ENCODE data around the gene GPR35. TPM values are rescaled to one million over a fixed set of nuclear protein-coding genes. Genes with fewer than 3 reads are reported as not detected.
A peak's percentile ranks its signal among the peaks of the same experiment; 100 is the strongest.

GPR35 gene
- total and polyA plus RNA-seq, 2 of the 13 experiments (the other 11 are each of a cell fraction or from before 2014, with no cell fraction given) = 27.1 to 44.2 TPM

- BruUV-seq (replicated peaks) = no TSS peak
- intact Hi-C loops (cut with micrococcal nuclease; ENCODE audit: unreplicated experiment) = loop anchor here (10.0 kb wide), 1 partner anchor 234 kb away; no protein-coding TSS in a partner anchor
- peak overlapping the region; percentile 16 for H3K27ac ChIP-seq (ENCODE audit: extremely low read length, insufficient read depth, low read length)
- 73% methylated on average over 16 of the region's 20 CpGs for WGBS (ENCODE audit: low lambda C conversion rate)
- peaks cover 59% of the 10 kb centered on the region for H3K4me1 ChIP-seq (ENCODE audit: insufficient read depth, low read length)
- POLR2A ChIA-PET = interaction anchor here (9.7 kb wide), 1 partner anchor 14 kb away, joined by 147 read pairs; the partner anchor contains the start of gene CAPN10
- no peak overlapping the region for H2AFZ ChIP-seq (ENCODE audit: low read length)
- no peak overlapping the region for H3K4me2 ChIP-seq (ENCODE audit: low read depth, low read length)
- H3K9me3 ChIP-seq (ENCODE audit: low read length) = no peaks in the 10 kb centered on the region
- CTCF ChIA-PET (ENCODE audit: low intra/inter-chr PET ratio, low total read pairs) = no interaction called here
- no peaks in the 10 kb centered on the region for H4K20me1 ChIP-seq (ENCODE audit: insufficient read depth, low read length)
- no peak overlapping the region for H3K4me3 ChIP-seq (replicated peaks in 1 of 3; ENCODE audit: insufficient read depth in 1 of 3, low read depth in 2 of 3, low read length in 3 of 3)
- H3K36me3 ChIP-seq (replicated peaks in 1 of 2; ENCODE audit: control insufficient read depth in 1 of 2, insufficient read depth in 2 of 2, low read length in 2 of 2) = peaks cover 4 to 8% of the 10 kb centered on the region in 2 experiments; a peak in 2 of 5 replicates
- no peak overlapping the region for H3K9ac ChIP-seq (ENCODE audit: insufficient read depth, low read depth, low read length)
- in situ Hi-C loops (cut with HindIII; ENCODE audit: extremely low pct_ligation_motif_present, low pct_unique_long_range_greater_than_20kb) = no loop called here
- peak; percentile 29 for DNase-seq (ENCODE audit: low spot score)
- ATAC-seq = no peak
- H3K79me2 ChIP-seq (ENCODE audit: insufficient read depth, low read length) = peaks cover 10% of the 10 kb centered on the region
- H3K27me3 ChIP-seq (ENCODE audit: control insufficient read depth in 1 of 2, insufficient read depth in 2 of 2, low read length in 2 of 2) = no peaks in the 10 kb centered on the region
- FAIRE-seq = no peak
- TF ChIP-seq ZBTB33 (CRISPR knock-in tag; IDR thresholded peaks at IDR 0.05) (0 out of 2 replicates have a peak, but pooled peaks have one; percentile 23), ZFY (CRISPR knock-in tag; IDR thresholded peaks at IDR 0.05) (peak; percentile 46; the same call in 1 of the 2 replicates), TBX3 (IDR thresholded peaks at IDR 0.05; ENCODE audit: borderline replicate concordance) (no peak), IRF9 (CRISPR knock-in tag; IDR thresholded peaks at IDR 0.05; ENCODE audit: borderline replicate concordance) (0 out of 2 replicates have a peak, but pooled peaks have one; percentile 30), SNAI1 (CRISPR knock-in tag; IDR thresholded peaks at IDR 0.05; ENCODE audit: borderline replicate concordance) (no peak), MXI1 (IDR thresholded peaks at IDR 0.05; ENCODE audit: borderline replicate concordance, low read depth, low read length) (no peak), MLXIP (CRISPR knock-in tag; IDR thresholded peaks at IDR 0.05; ENCODE audit: borderline replicate concordance) (no peak), MAX (IDR thresholded peaks at IDR 0.05) (0 out of 2 replicates have a peak, but pooled peaks have one; percentile 25), HMGA1 (CRISPR knock-in tag; conservative IDR thresholded peaks at IDR 0.05) (no peak), ZFX (CRISPR knock-in tag; IDR thresholded peaks at IDR 0.05; ENCODE audit: low read depth) (peak; percentile 43; the same call in 1 of the 2 replicates), SAP130 (CRISPR knock-in tag; IDR thresholded peaks at IDR 0.05; ENCODE audit: low read depth) (0 out of 2 replicates have a peak, but pooled peaks have one; percentile 18), ERF (CRISPR knock-in tag; IDR thresholded peaks at IDR 0.05) (0 out of 2 replicates have a peak, but pooled peaks have one; percentile 19), NR2F6 (IDR thresholded peaks at IDR 0.05) (no peak), NR2F6 (CRISPR knock-in tag; IDR thresholded peaks at IDR 0.05) (0 out of 2 replicates have a peak, but pooled peaks have one; percentile 13), ZBTB26 (CRISPR knock-in tag; IDR thresholded peaks at IDR 0.05; ENCODE audit: borderline replicate concordance) (no peak), ZBTB38 (CRISPR knock-in tag; IDR thresholded peaks at IDR 0.05) (no peak)
Observed at GRCh38 chr2:240601061-240601830, 24.0 kb upstream of the GPR35 start.
